GM23338 (cell line): ENCODE results near the gene SUCLG2.

Experiments
- CTCF ChIP-seq, 2 experiments: fragments of 200-600 bp in 1 of 2; sonication (generic) in 1 of 2; conservative IDR thresholded peaks; 2 replicates each; pipeline versions ENCODE4 v1.5.1 to v1.6.1; 2016 to 2017; ENCODE audit warnings: antibody characterized with exemption in 2 of 2, low read depth in 2 of 2, mild to moderate bottlenecking in 2 of 2, moderate library complexity in 1 of 2
- EZH2 ChIP-seq: fragments of 200-600 bp; sonication (generic); IDR thresholded peaks from one replicate; pipeline ENCODE4 v1.8.0; 2017; ENCODE audit warnings: antibody characterized with exemption, mild to moderate bottlenecking, low read depth; ENCODE audit not compliant: unreplicated experiment
- EZH2phosphoT487 ChIP-seq: fragments of 200-600 bp; sonication (generic); IDR thresholded peaks from one replicate; pipeline ENCODE4 v1.8.1; 2018; ENCODE audit warnings: antibody characterized with exemption; ENCODE audit not compliant: unreplicated experiment
- NANOG ChIP-seq: IDR thresholded peaks from 2 replicates; pipeline ENCODE4 v1.6.1; 2016; ENCODE audit warnings: antibody characterized with exemption, borderline replicate concordance
- ZNF114 ChIP-seq: fragments of 250-450 bp; sonication (Bioruptor Pico); IDR thresholded peaks from 2 replicates; pipeline ENCODE4 v1.5.0; 2020; ENCODE audit warnings: mild to moderate bottlenecking, moderate library complexity

DNA sequence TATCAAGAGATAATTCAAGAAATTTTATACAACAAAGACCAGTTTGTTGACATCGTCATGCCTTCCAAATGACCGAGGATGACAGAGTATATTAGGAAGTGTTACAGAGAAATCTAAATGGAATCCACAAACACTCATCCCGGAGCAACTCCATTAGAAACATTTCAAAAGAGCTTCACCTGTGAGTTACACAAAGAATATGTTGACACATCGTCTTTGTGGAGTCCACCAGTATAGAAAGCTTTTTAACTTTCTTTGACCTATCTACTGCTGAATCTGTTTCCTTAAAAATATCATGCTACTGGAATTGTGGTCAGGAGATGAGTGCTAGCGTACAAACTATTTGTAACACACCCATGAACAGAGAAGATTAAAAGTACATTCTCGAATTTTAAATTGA, 130.4 kb downstream of the SUCLG2 start:
- TF ChIP-seq CTCF (conservative IDR thresholded peaks at IDR 0.05; ENCODE audit: low read depth in 2 of 2), result no peak
- no peak for TF ChIP-seq EZH2
- no peak for TF ChIP-seq NANOG
- TF ChIP-seq EZH2phosphoT487, result no peak
- TF ChIP-seq ZNF114 (CRISPR knock-in tag), result no peak
